Ovary (tissue), 3 donors: ENCODE results near the gene ZNF106.

Experiments used
- POLR2A ChIP-seq: fragments of 450-650 bp; IDR thresholded peaks from one replicate; pipeline ENCODE4 v1.6.1; 2017; ENCODE audit warnings: antibody characterized with exemption, mild to moderate bottlenecking, moderate library complexity
- TF ChIP-seq, protein P1 (sequence below), 3 donors: fragments of 450-650 bp in 2 of 3; fragments of 200-600 bp in 1 of 3; IDR thresholded peaks; one replicate each; pipeline versions ENCODE4 v1.5.1 to v1.8.0; 2016 to 2022; ENCODE audit warnings: antibody characterized with exemption in 3 of 3, mild to moderate bottlenecking in 1 of 3
- donor health status: DM: no; HTN: no; CAD: no.

DNA sequence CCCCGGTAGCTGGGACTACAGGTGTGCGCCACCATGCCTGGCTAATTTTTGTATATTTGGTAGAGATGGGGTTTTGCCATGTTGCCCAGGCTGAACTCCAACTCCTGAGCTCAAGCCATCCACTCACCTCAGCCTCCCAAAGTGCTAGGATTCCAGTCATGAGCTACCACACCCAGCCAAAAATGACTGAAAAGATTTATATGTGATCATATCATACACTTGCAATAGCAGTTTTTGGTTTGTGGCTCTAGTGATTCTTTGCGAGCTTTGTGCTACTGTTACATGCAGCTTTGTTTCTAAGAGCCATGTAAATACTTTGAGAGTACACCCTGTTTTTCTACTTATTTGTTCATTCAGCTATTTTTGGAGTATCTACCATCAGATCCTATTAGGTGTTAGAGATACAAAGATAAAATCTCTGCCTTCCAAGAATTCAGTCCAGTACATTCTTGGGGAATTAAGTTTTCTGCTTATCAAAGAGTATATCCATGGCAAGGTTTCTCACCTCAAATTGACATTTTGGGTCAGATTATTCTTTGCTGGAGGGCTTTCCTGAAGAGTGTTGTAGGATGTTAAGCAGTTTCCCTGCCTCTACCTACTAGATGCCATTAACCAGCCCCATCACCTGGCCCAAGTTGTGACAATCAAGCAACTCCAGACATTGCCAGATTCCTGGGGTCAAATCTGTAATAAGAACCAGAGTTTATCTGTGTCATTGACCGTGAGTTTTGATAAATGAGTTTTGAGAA, 19.5 kb upstream of the ZNF106 start:
- TF ChIP-seq, protein P1, sequence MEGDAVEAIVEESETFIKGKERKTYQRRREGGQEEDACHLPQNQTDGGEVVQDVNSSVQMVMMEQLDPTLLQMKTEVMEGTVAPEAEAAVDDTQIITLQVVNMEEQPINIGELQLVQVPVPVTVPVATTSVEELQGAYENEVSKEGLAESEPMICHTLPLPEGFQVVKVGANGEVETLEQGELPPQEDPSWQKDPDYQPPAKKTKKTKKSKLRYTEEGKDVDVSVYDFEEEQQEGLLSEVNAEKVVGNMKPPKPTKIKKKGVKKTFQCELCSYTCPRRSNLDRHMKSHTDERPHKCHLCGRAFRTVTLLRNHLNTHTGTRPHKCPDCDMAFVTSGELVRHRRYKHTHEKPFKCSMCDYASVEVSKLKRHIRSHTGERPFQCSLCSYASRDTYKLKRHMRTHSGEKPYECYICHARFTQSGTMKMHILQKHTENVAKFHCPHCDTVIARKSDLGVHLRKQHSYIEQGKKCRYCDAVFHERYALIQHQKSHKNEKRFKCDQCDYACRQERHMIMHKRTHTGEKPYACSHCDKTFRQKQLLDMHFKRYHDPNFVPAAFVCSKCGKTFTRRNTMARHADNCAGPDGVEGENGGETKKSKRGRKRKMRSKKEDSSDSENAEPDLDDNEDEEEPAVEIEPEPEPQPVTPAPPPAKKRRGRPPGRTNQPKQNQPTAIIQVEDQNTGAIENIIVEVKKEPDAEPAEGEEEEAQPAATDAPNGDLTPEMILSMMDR (IDR thresholded peaks at IDR 0.05) = no peak
- TF ChIP-seq POLR2A = no peak
